H1 (cell line): ENCODE data around the gene ABL1. TPM values are rescaled to one million over a fixed set of nuclear protein-coding genes. Genes with fewer than 3 reads are reported as not detected.

ENCODE experiments used
- ASH2L ChIP-seq: fragments of 200-600, 300-600 bp; sonication (generic); IDR thresholded peaks from one replicate; pipeline ENCODE4 v1.7.1; 2017; ENCODE audit warnings: low read length
- BCL11A ChIP-seq, 2 experiments: IDR thresholded peaks; one replicate each; pipeline ENCODE4 v1.6.1; 2011; ENCODE audit warnings: low read depth in 2 of 2, low read length in 2 of 2, mild to moderate bottlenecking in 2 of 2
- CHD7 ChIP-seq: fragments of 300-600 bp; sonication (generic); IDR thresholded peaks from 2 replicates; pipeline ENCODE4 v1.7.1; 2012; ENCODE audit warnings: low read length, moderate library complexity, mild to moderate bottlenecking, inconsistent platforms; ENCODE audit not compliant: insufficient replicate concordance
- JUN ChIP-seq: IDR thresholded peaks from 2 replicates; pipeline ENCODE4 v1.6.1; 2011; ENCODE audit warnings: low read depth, mild to moderate bottlenecking, improper control_type of control experiment, low read length
- JUND ChIP-seq: IDR thresholded peaks from 2 replicates; pipeline ENCODE4 v1.6.1; 2011; ENCODE audit warnings: mild to moderate bottlenecking, improper control_type of control experiment, low read length
- NRF1 ChIP-seq: IDR thresholded peaks from 2 replicates; pipeline ENCODE4 v1.6.1; 2011; ENCODE audit warnings: mild to moderate bottlenecking, low read depth, low read length, improper control_type of control experiment
- RAD21 ChIP-seq, 2 experiments: IDR thresholded peaks in 1 of 2; conservative IDR thresholded peaks in 1 of 2; 2 replicates each; pipeline ENCODE4 v1.6.1; 2011; ENCODE audit warnings: low read depth in 2 of 2, low read length in 2 of 2, improper control_type of control experiment in 1 of 2, inconsistent platforms in 1 of 2, mild to moderate bottlenecking in 1 of 2, moderate library complexity in 1 of 2
- polyA plus RNA-seq, 7 experiments: library from polyadenylated mRNA; depleted of rRNA in 3 of 7; stranded (reverse) in 5 of 7; unstranded in 2 of 7; fragments of >200 nt in 5 of 7; fragments of 200-250 nt in 2 of 7; gene quantifications; 1 replicate in 5 of 7; 2 replicates in 1 of 7; 4 replicates in 1 of 7; pipeline versions ENCODE4 v1.2.1 to v1.2.3, GENCODE V29; 2011 to 2013; ENCODE audit warnings: missing spikeins in 2 of 7, mixed read lengths in 2 of 7
- total RNA-seq: library from RNA; stranded (reverse); fragmentation: NEBNext Ultra II Directional; extraction: Animal tissue kit (Norgen Biotek cat#: 25700); gene quantifications from 2 replicates; pipeline ENCODE4 v1.2.1, GENCODE V29; 2021

The ABL1 gene
- total and polyA plus RNA-seq, 2 of the 8 experiments (the other 6 are each of a cell fraction or from before 2014, with no cell fraction given), result 35.3 to 104 TPM

- no peak for TF ChIP-seq CHD7
- no peak for TF ChIP-seq BCL11A (IDR thresholded peaks at IDR 0.05; ENCODE audit: low read depth in 2 of 2, low read length in 2 of 2)
- no peak for TF ChIP-seq ASH2L
- TF ChIP-seq JUND, result no peak
- no peak for TF ChIP-seq JUN
- TF ChIP-seq NRF1, result no peak
- no peak for TF ChIP-seq RAD21 (IDR thresholded peaks at IDR 0.05 in 1 of 2, conservative IDR thresholded peaks at IDR 0.05 in 1 of 2; ENCODE audit: low read depth in 2 of 2, low read length in 2 of 2)
Measured at GRCh38 chr9:130844044-130844451, 9.0 kb downstream of the ABL1 start (continued).
